Left ventricle myocardium inferior (tissue), 1 donor: ENCODE data around the gene CCDC167. TPM values are rescaled to one million over a fixed set of nuclear protein-coding genes. Genes with fewer than 3 reads are reported as not detected.

ENCODE experiments used
- DNase-seq: peaks from one replicate; pipeline ENCODE4 v3.0.0-alpha.2; 2020
- H3K27ac ChIP-seq: fragments of 200-600 bp; replicated peaks from 2 replicates; pipeline ENCODE4 v1.8.0; 2021
- H3K27me3 ChIP-seq: fragments of 200-600 bp; 2 replicates; pipeline ENCODE4 v1.8.0; 2021; ENCODE audit warnings: low read depth
- H3K36me3 ChIP-seq: fragments of 200-600 bp; 2 replicates; pipeline ENCODE4 v1.8.0; 2021
- H3K4me1 ChIP-seq: fragments of 200-600 bp; 2 replicates; pipeline ENCODE4 v1.8.0; 2021
- H3K4me3 ChIP-seq: fragments of 200-600 bp; 2 replicates; pipeline ENCODE4 v1.8.0; 2021; ENCODE audit warnings: mild to moderate bottlenecking, moderate library complexity
- H3K9me3 ChIP-seq: fragments of 200-600 bp; replicated peaks from 2 replicates; pipeline ENCODE4 v1.8.0; 2021
- CTCF ChIP-seq: fragments of 200-600 bp; IDR thresholded peaks from 2 replicates; pipeline ENCODE4 v1.8.0; 2021; ENCODE audit warnings: antibody characterized with exemption, mild to moderate bottlenecking, borderline replicate concordance
- intact Hi-C: fragments of 100-400 bp; cut with micrococcal nuclease; formaldehyde crosslinking; loops from one replicate; pipeline ENCODE4 v1.11.0; 2022
- total RNA-seq: library from RNA; stranded (reverse); fragmentation: NEBNext Ultra II Directional; extraction: Animal tissue kit (Norgen Biotek cat#: 25700); gene quantifications from one replicate; pipeline ENCODE4 v1.2.1, GENCODE V29; 2021
- donor health status: DM: no; HTN: yes; CAD: no; lungs with severe emphysema.

The CCDC167 gene
- total RNA-seq, 1 donor from 2014 or later = 28.1 TPM

DNA sequence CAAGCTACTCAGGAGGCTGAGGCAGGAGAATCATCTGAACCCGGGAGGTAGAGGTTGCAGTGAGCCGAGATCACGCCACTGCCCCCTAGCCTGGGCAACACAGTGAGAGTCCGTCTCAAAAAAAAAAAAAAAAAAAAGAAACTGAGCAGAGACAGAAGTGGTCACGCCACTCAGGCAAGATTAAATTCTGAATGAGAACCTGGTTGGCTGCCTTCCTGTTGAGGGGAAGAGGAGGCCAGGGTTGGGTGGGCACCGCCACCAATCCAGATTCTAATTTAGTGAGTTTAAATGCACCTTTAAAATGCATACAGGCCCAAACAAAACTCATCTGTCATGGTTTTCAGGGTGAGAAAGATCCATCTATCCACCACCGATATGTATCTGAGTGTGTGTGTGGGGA is 23.7 kb upstream of the CCDC167 start:
- peaks cover 3% of the 10 kb centered on the region for H3K9me3 ChIP-seq
- H3K27ac ChIP-seq = no peak overlapping the region
- DNase-seq = no peak
- intact Hi-C loops = no loop called here
- no peaks in the 10 kb centered on the region for H3K36me3 ChIP-seq
- no peak for TF ChIP-seq CTCF
- peaks cover 55% of the 10 kb centered on the region for H3K27me3 ChIP-seq
- H3K4me3 ChIP-seq = no peak overlapping the region
- no peaks in the 10 kb centered on the region for H3K4me1 ChIP-seq

- H3K4me1 ChIP-seq = no peaks in the 10 kb centered on the region
- peaks cover 49% of the 10 kb centered on the region for H3K27me3 ChIP-seq
- H3K4me3 ChIP-seq = no peak overlapping the region
- H3K9me3 ChIP-seq = peaks cover 3% of the 10 kb centered on the region
- TF ChIP-seq CTCF = no peak
- no peak for DNase-seq
- intact Hi-C loops = no loop called here
- no peaks in the 10 kb centered on the region for H3K36me3 ChIP-seq
- no peak overlapping the region for H3K27ac ChIP-seq
These were observed 23.1 kb upstream of the CCDC167 start for GRCh38 chr6:37522836-37523235.

- no peak for DNase-seq
- Histone ChIP-seq H3K36me3 (no peaks in the 10 kb centered on the region), H3K9me3 (peaks cover 3% of the 10 kb centered on the region), H3K27ac (no peak overlapping the region), H3K4me1 (no peaks in the 10 kb centered on the region), H3K27me3 (peaks cover 38% of the 10 kb centered on the region), H3K4me3 (no peak overlapping the region)
- intact Hi-C loops = no loop called here
- no peak for TF ChIP-seq CTCF
These were observed 22.0 kb upstream of the CCDC167 start for GRCh38 chr6:37521674-37522073.

DNA sequence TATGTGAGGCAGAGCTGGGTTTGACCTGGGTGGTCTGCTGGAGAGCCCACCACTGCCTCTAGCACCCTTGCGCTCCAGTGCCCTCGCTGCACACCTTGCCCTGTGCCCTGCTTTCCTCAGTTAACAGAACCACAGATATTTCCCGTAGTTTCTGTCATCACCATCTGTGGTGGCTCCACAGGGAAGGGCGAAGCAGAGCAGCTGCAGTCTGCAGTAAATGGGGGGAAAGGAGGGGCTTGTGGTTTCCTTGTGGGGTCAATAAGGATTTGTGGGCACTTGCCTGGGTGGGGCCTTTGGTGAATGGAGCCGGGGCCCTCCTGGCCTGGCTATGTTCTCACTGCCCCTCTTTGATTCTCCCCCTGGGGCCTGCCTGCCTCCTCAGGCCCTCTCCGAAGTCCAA is 21.2 kb upstream of the CCDC167 start:
- H3K27ac ChIP-seq = no peak overlapping the region
- H3K4me3 ChIP-seq = no peak overlapping the region
- no peaks in the 10 kb centered on the region for H3K36me3 ChIP-seq
- intact Hi-C loops = no loop called here
- peaks cover 7% of the 10 kb centered on the region for H3K4me1 ChIP-seq
- H3K27me3 ChIP-seq = peaks cover 35% of the 10 kb centered on the region
- no peak for DNase-seq
- no peak for TF ChIP-seq CTCF
- peaks cover 3% of the 10 kb centered on the region for H3K9me3 ChIP-seq

DNA sequence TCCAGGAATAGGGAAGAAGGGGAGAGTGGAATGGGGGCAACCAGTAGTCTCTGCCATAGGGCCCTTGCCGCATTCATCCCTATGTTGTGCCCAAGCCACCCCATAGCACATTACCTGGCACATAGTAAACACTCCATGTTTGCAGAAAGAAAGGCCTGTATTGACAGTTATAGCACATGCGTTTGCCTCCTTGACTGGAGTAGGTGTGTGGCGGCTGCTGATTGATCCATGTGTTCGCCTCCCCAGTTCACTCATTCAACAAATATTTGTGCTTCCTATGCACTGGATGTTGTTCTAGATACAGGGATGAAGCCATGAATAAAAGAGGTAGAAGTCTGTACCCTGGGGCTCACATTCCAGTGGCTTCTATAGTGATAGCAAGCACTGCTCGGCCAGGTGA is 19.8 kb upstream of the CCDC167 start:
- no peak for DNase-seq
- intact Hi-C loops = no loop called here
- Histone ChIP-seq H3K36me3 (no peaks in the 10 kb centered on the region), H3K9me3 (peaks cover 3% of the 10 kb centered on the region), H3K27ac (no peak overlapping the region), H3K4me1 (peaks cover 10% of the 10 kb centered on the region), H3K27me3 (peaks cover 45% of the 10 kb centered on the region), H3K4me3 (no peak overlapping the region)
- TF ChIP-seq CTCF = no peak

DNA sequence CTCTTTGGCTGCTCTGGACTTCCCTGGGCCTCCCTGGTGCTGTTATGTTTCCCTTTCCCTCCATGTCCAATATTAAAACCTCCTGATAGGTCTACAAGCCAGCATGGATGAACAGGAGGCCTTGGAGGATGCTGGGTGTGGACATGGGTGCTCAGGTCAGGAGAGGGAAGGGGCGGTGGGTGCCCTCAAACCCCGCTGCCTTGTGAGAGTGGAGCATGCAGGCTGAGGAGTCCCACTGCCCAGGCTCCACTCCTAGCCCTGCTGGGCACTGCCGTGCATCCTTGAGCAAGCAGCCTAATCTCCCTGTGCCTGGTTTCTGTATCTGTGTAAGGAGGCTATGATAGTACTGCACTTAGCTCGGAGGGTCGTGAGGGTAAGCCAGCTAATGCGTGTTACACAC is 18.4 kb upstream of the CCDC167 start:
- TF ChIP-seq CTCF = no peak
- Histone ChIP-seq H3K27me3 (peaks cover 57% of the 10 kb centered on the region), H3K27ac (no peak overlapping the region), H3K36me3 (no peaks in the 10 kb centered on the region), H3K4me3 (no peak overlapping the region), H3K4me1 (peaks cover 10% of the 10 kb centered on the region), H3K9me3 (peaks cover 3% of the 10 kb centered on the region)
- no peak for DNase-seq
- intact Hi-C loops = no loop called here
